AG04450 (cell line): ENCODE measurements around the gene CLNK. TPM values are rescaled to one million over a fixed set of nuclear protein-coding genes. Genes with fewer than 3 reads are reported as not detected.

Experiments
- CTCF ChIA-PET: fragments of 300-600, 350-600 bp; formaldehyde crosslinking; extraction: SDS; loops from one replicate; lab custom pipeline; 2022; ENCODE audit warnings: antibody characterized with exemption, inconsistent platforms; lab: Charles Lee
- POLR2A ChIA-PET: fragments of 350-600 bp; formaldehyde crosslinking; extraction: SDS; loops from one replicate; lab custom pipeline; 2021; ENCODE audit warnings: antibody characterized with exemption, inconsistent platforms; lab: Yijun Ruan, JAX
- DNase-seq: peaks from one replicate; pipeline ENCODE4 v3.0.0-alpha.2; 2011; ENCODE audit warnings: low read depth, low spot score
- H3K27ac ChIP-seq: one replicate; pipeline ENCODE4 v1.5.1; 2012; ENCODE audit warnings: low read depth, low read length, control low read depth
- H3K27me3 ChIP-seq: one replicate; pipeline ENCODE4 v1.6.0; 2012; ENCODE audit warnings: low read length; ENCODE audit not compliant: control insufficient read depth, insufficient read depth
- H3K4me3 ChIP-seq: 2 replicates; pipeline ENCODE4 v1.5.1; 2011; ENCODE audit warnings: mild to moderate bottlenecking, low read depth, low read length, control low read depth
- H3K9me3 ChIP-seq: 2 replicates; pipeline ENCODE4 v1.5.1; 2012; ENCODE audit warnings: low read length; ENCODE audit not compliant: control insufficient read depth, insufficient read depth
- CTCF ChIP-seq: IDR thresholded peaks from 2 replicates; pipeline ENCODE4 v1.5.1; 2011; ENCODE audit warnings: low read depth, low read length, control low read depth, inconsistent platforms
- polyA plus RNA-seq: library from polyadenylated mRNA; depleted of rRNA; stranded (reverse); fragments of >200 nt; gene quantifications from 2 replicates; pipeline ENCODE4 v1.2.3, GENCODE V29; 2011

The CLNK gene
- polyA plus RNA-seq, 1 experiment = not detected

- no peak overlapping the region for H3K4me3 ChIP-seq
- POLR2A ChIA-PET = no interaction called here
- no peak for DNase-seq
- H3K27ac ChIP-seq = no peak overlapping the region
- CTCF ChIA-PET = interaction anchor here (0.7 kb wide), 1 partner anchor 32 kb away, joined by 3 read pairs; no protein-coding TSS in a partner anchor
- TF ChIP-seq CTCF = no peak
- no peaks in the 10 kb centered on the region for H3K27me3 ChIP-seq
- H3K9me3 ChIP-seq = peaks cover 3% of the 10 kb centered on the region; the same call in 1 of the 2 replicates
Observed at GRCh38 chr4:10590896-10591295, 93.7 kb downstream of the CLNK start.

GRCh38 chr4:10589799-10590198, 94.8 kb downstream of the CLNK start:
- DNase-seq = no peak
- POLR2A ChIA-PET = no interaction called here

GRCh38 chr4:10589321-10589720, 95.2 kb downstream of the CLNK start:
- CTCF ChIA-PET = no interaction called here
- no peak overlapping the region for H3K27ac ChIP-seq
- TF ChIP-seq CTCF = no peak

More at GRCh38 chr4:10589799-10590198, 94.8 kb downstream of the CLNK start:
- Histone ChIP-seq H3K27me3 (no peaks in the 10 kb centered on the region), H3K9me3 (peaks cover 3% of the 10 kb centered on the region; the same call in 1 of the 2 replicates), H3K4me3 (no peak overlapping the region), H3K27ac (no peak overlapping the region)
- TF ChIP-seq CTCF = no peak
- CTCF ChIA-PET = interaction anchor here (0.6 kb wide), 2 partner anchors 67 to 526 kb away, joined by 3 read pairs; no protein-coding TSS in a partner anchor

GRCh38 chr4:10587697-10588096, 96.9 kb downstream of the CLNK start:
- no peak for TF ChIP-seq CTCF
- POLR2A ChIA-PET = no interaction called here
- CTCF ChIA-PET = no interaction called here
- H3K27ac ChIP-seq = no peak overlapping the region
- H3K27me3 ChIP-seq = no peaks in the 10 kb centered on the region
- no peaks in the 10 kb centered on the region for H3K9me3 ChIP-seq
- no peak for DNase-seq
- H3K4me3 ChIP-seq = no peak overlapping the region

More at GRCh38 chr4:10589321-10589720, 95.2 kb downstream of the CLNK start:
- DNase-seq = no peak
- POLR2A ChIA-PET = no interaction called here
- Histone ChIP-seq H3K4me3 (no peak overlapping the region), H3K27me3 (no peaks in the 10 kb centered on the region), H3K9me3 (peaks cover 3% of the 10 kb centered on the region; the same call in 1 of the 2 replicates)

- POLR2A ChIA-PET = no interaction called here
- no peak for TF ChIP-seq CTCF
- H3K27me3 ChIP-seq = no peaks in the 10 kb centered on the region
- H3K4me3 ChIP-seq = no peak overlapping the region
- CTCF ChIA-PET = no interaction called here
- no peak for DNase-seq
- H3K27ac ChIP-seq = no peak overlapping the region
- H3K9me3 ChIP-seq = no peaks in the 10 kb centered on the region
Observed at GRCh38 chr4:10587296-10587695, 97.3 kb downstream of the CLNK start.
